Stimulated activated CD4-positive, alpha-beta T cell treated with anti-CD3 and anti-CD28 coated beads, Interleukin-12 subunit alpha, Interleukin-12 subunit beta, amount 100 ng/mL, for 4 hours (primary cell): ENCODE results near the gene PDE8B.

ENCODE experiments used
- DNase-seq: peaks from one replicate; pipeline ENCODE4 v3.0.0-alpha.2; 2020

PDE8B gene

GRCh38 chr5:77418601-77419581 is 208.4 kb downstream of the PDE8B start:
- no peak for DNase-seq

GRCh38 chr5:77419644-77420582 is 209.4 kb downstream of the PDE8B start:
- DNase-seq, result no peak

- no peak for DNase-seq
These were observed 210.5 kb downstream of the PDE8B start for GRCh38 chr5:77420940-77421339.

GRCh38 chr5:77423022-77423750 is 212.7 kb downstream of the PDE8B start:
- DNase-seq, result no peak

- DNase-seq, result no peak
These were observed 214.4 kb downstream of the PDE8B start for GRCh38 chr5:77424921-77425320.

GRCh38 chr5:77425420-77425819 is 214.9 kb downstream of the PDE8B start:
- DNase-seq, result no peak

- no peak for DNase-seq
These were observed 215.6 kb downstream of the PDE8B start for GRCh38 chr5:77425998-77426659.

GRCh38 chr5:77426670-77427069 is 216.2 kb downstream of the PDE8B start:
- no peak for DNase-seq

GRCh38 chr5:77427998-77428397 is 217.5 kb downstream of the PDE8B start:
- no peak for DNase-seq

- DNase-seq, result no peak
These were observed 218.0 kb downstream of the PDE8B start for GRCh38 chr5:77428526-77428925.

- no peak for DNase-seq
These were observed 220.2 kb downstream of the PDE8B start for GRCh38 chr5:77430726-77431125.

GRCh38 chr5:77431286-77431685 is 220.8 kb downstream of the PDE8B start:
- DNase-seq, result no peak

GRCh38 chr5:77431719-77432118 is 221.2 kb downstream of the PDE8B start:
- DNase-seq, result no peak

- DNase-seq, result no peak
These were observed 226.7 kb downstream of the PDE8B start for GRCh38 chr5:77437194-77437593.

GRCh38 chr5:77438071-77438470 is 227.6 kb downstream of the PDE8B start:
- DNase-seq, result no peak

- no peak for DNase-seq
These were observed 233.2 kb downstream of the PDE8B start for GRCh38 chr5:77443670-77444069.

- DNase-seq, result no peak
These were observed 233.9 kb downstream of the PDE8B start for GRCh38 chr5:77444356-77444755.

- DNase-seq, result no peak
These were observed 238.4 kb downstream of the PDE8B start for GRCh38 chr5:77448831-77449230.

GRCh38 chr5:77449277-77449676 is 238.8 kb downstream of the PDE8B start:
- DNase-seq, result no peak

GRCh38 chr5:77449981-77450380 is 239.5 kb downstream of the PDE8B start:
- DNase-seq, result no peak

- DNase-seq, result no peak
These were observed 241.9 kb downstream of the PDE8B start for GRCh38 chr5:77452351-77452750.

- no peak for DNase-seq
These were observed 243.6 kb downstream of the PDE8B start for GRCh38 chr5:77454123-77454522.
